Testis (tissue), 2 donors: ENCODE measurements around the gene C3.

Source experiments
- CTCF ChIP-seq, 3 experiments: fragments of 450-650 bp in 2 of 3; fragments of 200-600 bp in 1 of 3; sonication (generic) in 1 of 3; IDR thresholded peaks; one replicate each; pipeline ENCODE4 v1.5.1; 2016 to 2019; ENCODE audit warnings: antibody characterized with exemption in 3 of 3, mild to moderate bottlenecking in 2 of 3, moderate library complexity in 1 of 3
- POLR2A ChIP-seq: fragments of 450-650 bp; IDR thresholded peaks from one replicate; pipeline ENCODE4 v1.6.1; 2017; ENCODE audit warnings: antibody characterized with exemption, mild to moderate bottlenecking, moderate library complexity

- TF ChIP-seq CTCF (IDR thresholded peaks at IDR 0.05) = no peak
- TF ChIP-seq POLR2A = no peak
Observed at GRCh38 chr19:6682607-6683128, 37.8 kb downstream of the C3 start.
